Natural killer cell treated with Interleukin-12 subunit alpha and Interleukin-12 subunit beta and Interleukin-15 and Interleukin-18, amount 100 ng/mL, for 72 hours (primary cell): ENCODE data around the gene SAA2. TPM values are rescaled to one million over a fixed set of nuclear protein-coding genes. Genes with fewer than 3 reads are reported as not detected.
"Not testable (repeated sequence)": the region's sequence is repeated elsewhere in the genome, so short reads cannot be mapped to it uniquely, and the experiment has no call there.

ENCODE experiments used
- ATAC-seq, 2 donors: fragments of 150-1000 bp; cut with Tn5 transposase in 1 of 2; sonication (Bioruptor Pico), chemical (Tn5 transposase) in 1 of 2; 2 replicates each; pipeline ENCODE4 v1.10.0; 2021
- DNase-seq: peaks from one replicate; pipeline ENCODE4 v3.0.0; 2022; ENCODE audit warnings: low spot score
- H3K27ac Mint-ChIP-seq, 2 donors: 1 replicate in 1 of 2; 2 replicates in 1 of 2; pipeline ENCODE4 v1.8.0; 2022; ENCODE audit warnings: mixed read lengths in 2 of 2, mild to moderate bottlenecking in 1 of 2, moderate library complexity in 1 of 2
- H3K27me3 Mint-ChIP-seq, 2 donors: 1 replicate in 1 of 2; 2 replicates in 1 of 2; pipeline ENCODE4 v1.8.0; 2022; ENCODE audit warnings: mixed read lengths in 2 of 2
- H3K36me3 Mint-ChIP-seq: one replicate; pipeline ENCODE4 v1.8.0; 2022; ENCODE audit warnings: mixed read lengths
- H3K4me1 Mint-ChIP-seq, 2 donors: 1 replicate in 1 of 2; 2 replicates in 1 of 2; pipeline ENCODE4 v1.8.0; 2022; ENCODE audit warnings: low read depth in 2 of 2, mixed read lengths in 2 of 2, mild to moderate bottlenecking in 1 of 2
- H3K4me3 Mint-ChIP-seq: one replicate; pipeline ENCODE4 v1.8.0; 2022; ENCODE audit warnings: mixed read lengths
- H3K9me3 Mint-ChIP-seq: 2 replicates; pipeline ENCODE4 v1.8.0; 2022; ENCODE audit warnings: mixed read lengths
- total RNA-seq, 2 donors: library from RNA; stranded (reverse); gene quantifications; one replicate each; pipeline ENCODE4 v1.2.3, GENCODE V29; 2022

SAA2 gene
- total RNA-seq, 2 donors from 2014 or later = not detected

GRCh38 chr11:18197738-18198137, 50.7 kb downstream of the SAA2 start:
- H3K9me3 Mint-ChIP-seq, H3K36me3 Mint-ChIP-seq, H3K4me3 Mint-ChIP-seq, H3K27ac Mint-ChIP-seq, ATAC-seq, DNase-seq, H3K4me1 Mint-ChIP-seq: not testable (repeated sequence)
- H3K27me3 Mint-ChIP-seq = peaks cover 27 to 36% of the 10 kb centered on the region in 2 donors

- ATAC-seq (peak in 1 of 2 donors; percentile 57), DNase-seq (no peak)
- Mint-ChIP-seq H3K27me3 (peaks cover 24 to 28% of the 10 kb centered on the region in 2 donors), H3K9me3 (no peaks in the 10 kb centered on the region), H3K36me3 (no peaks in the 10 kb centered on the region), H3K27ac (no peak overlapping the region), H3K4me3 (no peak overlapping the region), H3K4me1 (no peaks in the 10 kb centered on the region)
Observed at GRCh38 chr11:18196532-18196931, 51.9 kb downstream of the SAA2 start.

Other genes with a start within 250 kb of the SAA2 start
- gene SERGEF, start 235.6 kb downstream of the SAA2 start, total RNA-seq = 10 to 100 TPM; 28.8 to 50.7 TPM
- gene TPH1, start 202.4 kb downstream of the SAA2 start, total RNA-seq = 1 to 10 TPM in 1 of 2 donors, under 1 TPM in 1; 0.36 to 1.2 TPM
- 10 to 100 TPM; 25.7 to 38.0 TPM for gene SAAL1, start 142.6 kb downstream of the SAA2 start, total RNA-seq
- gene MRGPRX3, start 116.1 kb downstream of the SAA2 start, total RNA-seq = not detected
- gene MRGPRX4, start 75.8 kb downstream of the SAA2 start, total RNA-seq = not detected
- gene SAA4, start 11.9 kb downstream of the SAA2 start, total RNA-seq = not detected
- not detected for gene SAA1, start 17.6 kb upstream of the SAA2 start, total RNA-seq
- gene HPS5, start 73.5 kb upstream of the SAA2 start, total RNA-seq = 10 to 100 TPM; 16.5 to 21.3 TPM
- 10 to 100 TPM; 46.8 to 50.0 TPM for gene GTF2H1, start 73.9 kb upstream of the SAA2 start, total RNA-seq
- gene LDHA, start 145.9 kb upstream of the SAA2 start, total RNA-seq = 1,000 to 10,000 TPM in 1 of 2 donors, 100 to 1,000 TPM in 1; 958 to 1,144 TPM
- not detected for gene LDHC, start 163.7 kb upstream of the SAA2 start, total RNA-seq
- not detected for gene LDHAL6A, start 207.2 kb upstream of the SAA2 start, total RNA-seq